ENCODE data around the gene UBE4B.
"Not testable (repeated sequence)": the region's sequence is repeated elsewhere in the genome, so short reads cannot be mapped to it uniquely, and the experiment has no call there.

The UBE4B gene

GRCh38 chr1:10042746-10043145, 10.0 kb downstream of the UBE4B start:
- no peak for DNase-seq

- no peak for DNase-seq
These were observed 13.0 kb downstream of the UBE4B start for GRCh38 chr1:10045480-10046355.

- DNase-seq, result no peak
These were observed 13.8 kb downstream of the UBE4B start for GRCh38 chr1:10046356-10047085.

DNA sequence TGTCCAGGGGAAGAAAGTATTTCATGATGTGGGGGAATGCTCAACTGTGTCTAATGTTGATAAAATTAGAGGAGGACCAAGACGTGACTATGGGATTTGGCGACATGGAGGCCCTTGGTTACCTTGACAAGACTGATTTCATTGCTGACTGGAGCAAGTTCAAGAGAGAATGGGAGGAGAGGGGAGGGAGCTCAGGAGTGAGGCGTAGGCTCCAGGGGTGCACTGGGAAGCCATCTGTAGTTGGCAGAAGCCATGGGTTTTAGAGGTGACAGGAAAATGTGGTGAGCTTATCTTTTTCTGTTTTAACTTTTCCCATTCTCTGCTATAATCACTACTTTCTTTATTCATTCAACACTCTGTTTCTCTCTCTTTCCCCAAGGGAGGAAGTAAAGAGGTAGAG, 15.8 kb downstream of the UBE4B start:
- no peak for DNase-seq

DNA sequence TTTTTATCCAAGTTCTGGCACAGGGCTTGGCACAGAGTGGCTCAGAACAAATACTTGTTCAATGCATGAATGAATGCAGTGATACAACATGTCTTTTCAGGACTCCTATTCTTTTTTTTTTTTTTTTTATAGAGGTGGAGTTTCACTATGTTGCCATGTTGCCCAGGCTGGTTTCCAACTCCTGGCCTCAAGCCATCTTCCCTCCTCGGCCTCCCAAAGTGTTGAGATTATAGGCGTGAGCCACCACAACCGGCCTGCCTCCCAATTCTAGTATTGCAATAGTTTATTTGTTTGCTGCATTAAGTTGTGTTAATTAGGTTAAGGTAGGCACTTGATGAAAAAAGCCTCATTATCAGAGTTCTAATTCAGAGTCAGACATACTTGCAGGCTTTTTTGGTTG, 17.9 kb downstream of the UBE4B start:
- DNase-seq, result no peak

DNA sequence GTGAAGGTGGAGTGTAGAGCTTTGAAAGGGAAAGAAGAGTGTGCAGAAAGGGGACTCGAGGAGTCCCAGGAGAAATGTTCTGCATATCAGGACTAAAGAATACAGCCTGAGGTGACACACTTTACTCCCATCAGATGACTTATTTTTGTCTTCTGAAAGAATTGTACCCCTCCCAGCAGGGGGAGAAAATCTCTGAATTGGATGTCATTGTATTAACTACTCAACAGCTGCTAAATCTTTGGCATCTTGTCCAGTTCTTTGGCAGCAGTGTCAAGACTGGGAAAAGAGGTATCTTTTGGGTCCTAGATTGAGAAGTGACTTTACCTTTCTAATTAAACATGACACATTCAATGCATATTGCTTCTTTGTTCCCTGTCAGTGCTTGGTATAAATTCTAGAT, 18.9 kb downstream of the UBE4B start:
- DNase-seq, result no peak

DNA sequence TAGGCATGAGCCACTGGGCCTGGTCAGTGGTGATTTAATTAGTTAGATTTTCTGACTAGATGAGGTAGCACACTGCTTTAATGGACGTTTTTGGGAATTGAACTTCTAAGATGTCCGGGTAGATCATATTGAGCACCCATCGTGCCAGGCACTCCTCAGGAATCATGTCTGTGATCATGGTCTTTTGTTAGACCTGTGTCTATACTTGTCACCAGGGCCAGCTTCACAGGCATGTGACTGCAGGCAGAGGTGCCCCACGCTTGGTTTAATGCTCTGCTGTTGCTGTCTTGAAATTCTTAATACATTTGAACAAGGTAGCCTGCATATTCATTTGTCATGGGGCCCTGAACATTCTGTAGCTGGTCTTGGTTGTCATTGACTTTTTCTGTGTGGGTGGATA, 19.6 kb downstream of the UBE4B start:
- DNase-seq, result no peak

GRCh38 chr1:10054465-10054864, 21.7 kb downstream of the UBE4B start:
- no peak for DNase-seq

DNA sequence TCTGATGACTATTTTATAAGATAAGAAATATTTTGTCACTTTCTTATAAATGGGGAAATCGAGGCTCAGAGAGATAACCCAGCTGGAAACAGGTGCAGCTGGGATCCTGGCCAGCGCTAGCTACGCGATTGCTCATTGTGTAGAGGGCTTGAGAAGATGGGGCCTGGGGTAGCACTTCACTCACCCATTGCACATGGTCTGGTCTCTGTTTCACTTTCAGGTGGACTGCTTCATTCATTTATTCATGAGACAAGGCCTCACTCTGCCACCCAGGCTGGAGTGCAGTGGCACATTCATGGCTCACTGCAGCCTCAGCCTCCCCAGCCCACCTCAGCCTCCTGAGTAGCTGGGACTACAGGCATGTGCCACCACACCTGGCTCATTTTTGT, 23.8 kb downstream of the UBE4B start:
- no peak for DNase-seq

GRCh38 chr1:10057343-10057742, 24.6 kb downstream of the UBE4B start:
- no peak for DNase-seq

GRCh38 chr1:10057796-10058195, 25.0 kb downstream of the UBE4B start:
- DNase-seq, result no peak

GRCh38 chr1:10059342-10059718, 26.6 kb downstream of the UBE4B start:
- DNase-seq, result no peak

DNA sequence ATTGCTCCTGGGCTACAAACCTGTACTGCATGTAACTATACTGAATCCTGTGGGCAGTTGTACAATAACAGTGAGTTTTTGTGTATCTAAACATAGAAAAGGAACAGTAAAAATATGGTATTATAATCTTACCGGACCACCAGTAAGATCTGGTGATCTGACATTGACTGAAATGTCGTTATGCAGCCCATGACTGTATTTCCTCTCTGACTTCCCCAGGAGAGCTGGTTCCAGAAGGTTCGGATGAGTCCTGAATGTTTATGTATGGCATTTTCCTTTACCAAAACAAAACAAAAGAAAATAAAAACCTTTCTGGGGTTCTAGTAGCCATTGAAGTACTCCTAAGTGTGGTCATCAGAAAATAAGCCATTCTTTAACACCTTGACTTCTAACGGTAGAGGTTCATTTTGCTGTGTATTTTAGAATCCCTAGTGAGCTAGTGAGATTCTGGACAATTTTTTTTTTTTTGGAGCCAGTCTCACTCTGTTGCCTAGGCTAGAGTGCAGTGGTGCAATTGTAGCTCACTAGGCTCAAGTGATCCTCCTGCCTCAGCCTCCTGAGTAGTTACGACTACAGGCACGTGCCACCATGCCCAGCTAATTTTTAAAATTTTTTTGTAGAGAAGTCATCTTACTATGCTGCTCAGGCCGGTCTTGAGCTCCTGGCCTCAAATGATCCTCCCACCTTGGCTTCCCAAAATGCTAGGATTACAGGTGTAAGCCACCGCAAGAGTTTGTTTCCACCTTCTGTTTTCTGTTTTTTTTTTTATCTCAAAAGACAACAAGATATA, 27.7 kb downstream of the UBE4B start:
- DNase-seq, result no peak

DNA sequence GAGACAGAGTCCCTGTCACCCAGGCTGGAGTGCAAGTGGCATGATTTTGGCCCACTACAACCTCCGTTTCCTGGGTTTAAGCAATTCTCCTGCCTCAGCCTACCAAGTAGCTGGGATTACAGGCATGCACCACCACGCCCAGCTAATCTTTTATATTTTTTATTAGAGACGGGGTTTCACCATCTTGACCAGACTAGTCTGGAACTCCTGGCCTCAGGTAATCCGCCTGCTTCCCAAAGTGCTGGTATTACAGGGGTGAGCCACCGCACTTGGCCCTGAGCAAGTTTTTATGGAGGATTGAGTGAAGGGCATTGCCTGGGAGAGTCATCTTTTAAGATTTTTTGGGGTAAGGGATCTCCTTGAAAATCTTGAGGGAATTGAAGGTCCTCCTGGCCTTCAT, 28.5 kb downstream of the UBE4B start:
- DNase-seq, result no peak

GRCh38 chr1:10063878-10064277, 31.1 kb downstream of the UBE4B start:
- DNase-seq, result no peak

GRCh38 chr1:10064416-10065343, 31.9 kb downstream of the UBE4B start:
- no peak for DNase-seq

- DNase-seq, result no peak
These were observed 32.6 kb downstream of the UBE4B start for GRCh38 chr1:10065344-10065685.

GRCh38 chr1:10065760-10066159, 33.0 kb downstream of the UBE4B start:
- DNase-seq, result no peak

DNA sequence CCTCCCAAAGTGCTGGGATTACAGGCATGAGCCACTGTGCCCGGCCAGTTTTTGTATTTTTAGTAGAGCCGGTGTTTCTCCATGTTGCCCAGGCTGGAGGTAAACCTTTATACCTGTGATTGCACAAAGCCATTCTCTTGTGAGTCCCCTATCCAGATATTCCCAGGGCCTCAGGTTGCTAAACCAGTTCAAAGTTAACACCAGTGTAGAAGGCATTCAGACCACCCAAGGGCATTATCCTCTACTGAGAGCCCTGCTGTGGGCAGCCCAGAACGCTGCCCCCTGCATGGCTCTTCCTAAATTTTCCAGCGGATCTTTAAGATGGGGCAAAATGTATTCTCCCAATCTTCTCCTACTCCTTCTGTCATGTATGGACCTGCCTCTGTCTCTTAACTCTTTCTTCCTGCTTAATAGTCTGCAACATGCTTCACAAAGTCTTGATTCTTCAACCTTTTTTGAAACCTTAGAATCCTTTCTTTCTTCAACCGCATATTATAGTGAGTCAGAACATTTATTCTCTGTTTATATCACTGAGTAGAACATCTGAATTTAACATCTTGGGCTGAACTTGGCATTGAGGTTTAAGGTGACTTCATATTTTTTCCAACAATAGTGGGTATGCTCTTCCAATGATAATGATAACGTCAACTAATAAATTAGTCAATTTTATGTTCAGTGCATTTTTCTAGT, 36.0 kb downstream of the UBE4B start:
- DNase-seq, result no peak

GRCh38 chr1:10070206-10070605, 37.4 kb downstream of the UBE4B start:
- no peak for DNase-seq

GRCh38 chr1:10071640-10072039, 38.9 kb downstream of the UBE4B start:
- no peak for DNase-seq

GRCh38 chr1:10073371-10073770, 40.6 kb downstream of the UBE4B start:
- DNase-seq, result not testable (repeated sequence)

Data from activated CD4-positive, alpha-beta T cell treated with anti-CD3 and anti-CD28 coated beads for 4 hours (primary cell).